DND-41 (cell line): Measurements from ENCODE around the gene MSI2.

Experiments
- ATAC-seq: fragments of 200-7000 bp; cut with Tn5 transposase; 3 replicates; pipeline ENCODE4 v1.9.1; 2021; ENCODE audit warnings: low read depth; ENCODE audit not compliant: insufficient read depth
- DNase-seq: peaks from one replicate; pipeline ENCODE4 v3.0.0-alpha.2; 2020
- H2AFZ ChIP-seq: 2 replicates; pipeline ENCODE4 v1.6.0; 2012; ENCODE audit warnings: low read depth, low read length
- H3K27ac ChIP-seq: 2 replicates; pipeline ENCODE4 v1.5.1; 2012; ENCODE audit warnings: low read length, inconsistent platforms
- H3K27me3 ChIP-seq: fragments of 200-600 bp; sonication (generic); 2 replicates; pipeline ENCODE4 v1.6.0; 2012; ENCODE audit warnings: low read length, mild to moderate bottlenecking, inconsistent platforms; ENCODE audit not compliant: insufficient read depth, poor library complexity
- H3K36me3 ChIP-seq: 2 replicates; pipeline ENCODE4 v1.5.1; 2012; ENCODE audit warnings: low read length, inconsistent platforms; ENCODE audit not compliant: insufficient read depth
- H3K4me1 ChIP-seq: 2 replicates; pipeline ENCODE4 v1.5.1; 2012; ENCODE audit warnings: mild to moderate bottlenecking, low read length; ENCODE audit not compliant: insufficient read depth
- H3K4me2 ChIP-seq: 2 replicates; pipeline ENCODE4 v1.6.0; 2012; ENCODE audit warnings: mild to moderate bottlenecking, moderate library complexity, low read length, inconsistent platforms; ENCODE audit not compliant: insufficient read depth
- H3K4me3 ChIP-seq, 2 experiments: fragments of 200-600 bp in 1 of 2; shearing (Covaris generic) in 1 of 2; 2 replicates each; pipeline ENCODE4 v1.5.1; 2012 to 2016; ENCODE audit warnings: inconsistent platforms in 2 of 2, low read length in 2 of 2, mild to moderate bottlenecking in 2 of 2, low read depth in 1 of 2, moderate library complexity in 1 of 2
- H3K79me2 ChIP-seq: 2 replicates; pipeline ENCODE4 v1.6.0; 2012; ENCODE audit warnings: low read length, inconsistent platforms; ENCODE audit not compliant: insufficient read depth
- H3K9ac ChIP-seq: 2 replicates; pipeline ENCODE4 v1.6.0; 2012; ENCODE audit warnings: low read depth, mild to moderate bottlenecking, inconsistent platforms, low read length, moderate library complexity
- H3K9me3 ChIP-seq: 2 replicates; pipeline ENCODE4 v1.5.1; 2012; ENCODE audit warnings: low read length, moderate library complexity, mild to moderate bottlenecking, inconsistent platforms; ENCODE audit not compliant: insufficient read depth, severe bottlenecking
- H4K20me1 ChIP-seq: 2 replicates; pipeline ENCODE4 v1.6.0; 2012; ENCODE audit warnings: low read length; ENCODE audit not compliant: insufficient read depth
- EZH2 ChIP-seq: IDR thresholded peaks from 3 replicates; pipeline ENCODE4 v1.6.1; 2012; ENCODE audit warnings: borderline replicate concordance, low read depth, mild to moderate bottlenecking, moderate library complexity, low read length, inconsistent platforms; ENCODE audit not compliant: severe bottlenecking
- TF ChIP-seq, protein P1 (sequence below): IDR thresholded peaks from 2 replicates; pipeline ENCODE4 v1.5.1; 2012; ENCODE audit warnings: borderline replicate concordance, low read length, moderate library complexity, mild to moderate bottlenecking; ENCODE audit not compliant: poor library complexity, severe bottlenecking; ENCODE audit errors: extremely low read depth

The MSI2 gene

DNA sequence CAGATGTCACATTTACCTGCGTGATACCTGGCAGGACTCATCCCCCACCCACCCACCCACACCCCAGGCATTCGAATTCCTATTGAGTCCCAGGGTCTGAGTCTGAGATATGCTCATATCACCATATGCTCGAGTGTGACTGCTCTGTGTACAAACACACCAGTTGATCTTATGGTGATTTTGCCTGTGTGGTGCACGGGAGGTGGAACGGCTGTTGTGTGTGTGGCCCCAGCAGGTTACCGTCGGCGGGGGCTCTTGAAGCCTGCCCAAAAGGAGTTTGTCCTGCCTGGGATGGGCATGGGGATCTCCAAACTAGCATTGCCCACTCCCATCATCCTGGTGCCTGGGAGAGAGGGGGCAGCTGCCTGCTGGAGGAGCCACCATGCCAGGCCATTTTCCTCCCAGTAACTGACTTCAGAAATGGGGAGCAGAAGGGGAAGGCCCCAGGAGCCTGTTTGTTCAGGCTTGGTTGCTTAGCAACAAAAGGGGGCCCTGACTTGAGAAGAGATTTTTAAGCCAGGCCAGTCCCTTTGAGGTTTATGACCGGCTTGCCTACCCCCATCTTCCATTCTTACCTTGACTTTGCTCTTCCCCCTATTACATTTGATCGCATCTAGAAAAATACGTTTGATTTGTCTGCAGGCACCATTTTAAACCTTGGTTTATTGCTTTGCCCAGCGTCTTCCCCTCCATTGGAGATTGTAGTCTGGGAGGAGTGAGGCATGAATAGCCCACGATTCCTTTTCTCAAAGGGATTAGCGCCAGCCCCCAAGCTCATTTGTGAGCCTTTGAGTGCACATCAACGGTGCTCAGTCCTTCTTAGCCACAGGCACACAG is 271.1 kb downstream of the MSI2 start:
- TF ChIP-seq, protein P1, sequence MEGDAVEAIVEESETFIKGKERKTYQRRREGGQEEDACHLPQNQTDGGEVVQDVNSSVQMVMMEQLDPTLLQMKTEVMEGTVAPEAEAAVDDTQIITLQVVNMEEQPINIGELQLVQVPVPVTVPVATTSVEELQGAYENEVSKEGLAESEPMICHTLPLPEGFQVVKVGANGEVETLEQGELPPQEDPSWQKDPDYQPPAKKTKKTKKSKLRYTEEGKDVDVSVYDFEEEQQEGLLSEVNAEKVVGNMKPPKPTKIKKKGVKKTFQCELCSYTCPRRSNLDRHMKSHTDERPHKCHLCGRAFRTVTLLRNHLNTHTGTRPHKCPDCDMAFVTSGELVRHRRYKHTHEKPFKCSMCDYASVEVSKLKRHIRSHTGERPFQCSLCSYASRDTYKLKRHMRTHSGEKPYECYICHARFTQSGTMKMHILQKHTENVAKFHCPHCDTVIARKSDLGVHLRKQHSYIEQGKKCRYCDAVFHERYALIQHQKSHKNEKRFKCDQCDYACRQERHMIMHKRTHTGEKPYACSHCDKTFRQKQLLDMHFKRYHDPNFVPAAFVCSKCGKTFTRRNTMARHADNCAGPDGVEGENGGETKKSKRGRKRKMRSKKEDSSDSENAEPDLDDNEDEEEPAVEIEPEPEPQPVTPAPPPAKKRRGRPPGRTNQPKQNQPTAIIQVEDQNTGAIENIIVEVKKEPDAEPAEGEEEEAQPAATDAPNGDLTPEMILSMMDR, result no peak
- TF ChIP-seq EZH2, result no peak
- Histone ChIP-seq H3K4me3 (no peak overlapping the region), H3K36me3 (peaks cover 86% of the 10 kb centered on the region), H3K9me3 (no peaks in the 10 kb centered on the region), H3K4me2 (no peak overlapping the region; the same call in 1 of the 2 replicates), H2AFZ (no peak overlapping the region), H3K4me1 (peaks cover 100% of the 10 kb centered on the region), H3K9ac (peak overlapping the region; percentile 56), H3K27ac (peak overlapping the region; percentile 92), H3K79me2 (peaks cover 100% of the 10 kb centered on the region), H4K20me1 (no peaks in the 10 kb centered on the region; the same call in 1 of the 2 replicates), H3K27me3 (no peaks in the 10 kb centered on the region)
- ATAC-seq (no peak), DNase-seq (no peak)

DNA sequence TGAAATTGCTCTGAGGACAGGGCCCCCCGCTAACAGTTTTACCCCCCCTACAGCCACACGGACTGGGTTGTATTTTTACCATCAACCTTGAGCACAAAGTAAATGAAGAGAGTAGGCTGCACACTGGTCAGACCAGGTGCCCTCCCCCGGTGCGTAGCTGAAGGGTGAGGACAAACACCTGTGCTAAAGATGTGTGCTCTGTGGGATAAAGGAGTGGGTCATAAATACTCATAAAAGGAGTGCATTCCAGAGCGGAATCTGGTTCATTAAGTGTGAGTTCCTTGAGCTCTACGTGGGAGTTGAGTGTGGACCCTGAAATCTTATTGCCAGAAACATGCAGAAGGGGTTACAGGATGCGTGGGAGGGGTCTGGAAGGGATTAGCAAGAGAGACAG is 271.7 kb downstream of the MSI2 start:
- Histone ChIP-seq H3K4me2 (no peak overlapping the region; the same call in 1 of the 2 replicates), H3K36me3 (peaks cover 88% of the 10 kb centered on the region), H4K20me1 (no peaks in the 10 kb centered on the region), H3K9ac (peak overlapping the region; percentile 11; the same call in 1 of the 2 replicates), H3K27ac (peak overlapping the region; percentile 92), H3K79me2 (peaks cover 100% of the 10 kb centered on the region), H3K4me1 (peaks cover 100% of the 10 kb centered on the region), H2AFZ (no peak overlapping the region), H3K4me3 (no peak overlapping the region), H3K27me3 (no peaks in the 10 kb centered on the region), H3K9me3 (no peaks in the 10 kb centered on the region)
- TF ChIP-seq, protein P1, result no peak
- no peak for TF ChIP-seq EZH2
- ATAC-seq (no peak), DNase-seq (no peak)

DNA sequence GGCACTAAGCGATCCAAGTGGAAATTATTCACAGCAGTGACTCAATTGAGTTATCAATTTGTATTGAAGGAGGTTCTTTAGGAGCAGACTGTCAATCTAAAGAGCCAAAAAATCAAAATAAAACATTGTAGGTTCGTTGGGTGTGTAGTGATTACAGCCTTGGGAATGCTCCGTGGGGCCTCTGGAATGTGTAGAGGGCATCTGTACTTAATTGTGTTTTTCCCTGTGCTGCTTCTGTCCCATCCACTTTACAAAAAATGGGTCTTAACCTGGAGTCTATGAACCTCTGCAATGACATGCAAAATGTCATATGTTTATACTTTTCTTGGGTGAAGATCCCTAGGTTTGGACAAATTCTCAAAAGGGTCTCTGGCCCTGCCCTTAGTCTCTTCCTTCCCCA is 273.7 kb downstream of the MSI2 start:
- Histone ChIP-seq H4K20me1 (no peaks in the 10 kb centered on the region), H2AFZ (no peak overlapping the region), H3K36me3 (peaks cover 93% of the 10 kb centered on the region), H3K9ac (peak overlapping the region; percentile 39), H3K79me2 (peaks cover 99% of the 10 kb centered on the region), H3K4me2 (no peak overlapping the region), H3K4me3 (no peak overlapping the region), H3K9me3 (no peaks in the 10 kb centered on the region), H3K27ac (peak overlapping the region; percentile 92), H3K4me1 (peaks cover 100% of the 10 kb centered on the region), H3K27me3 (no peaks in the 10 kb centered on the region)
- no peak for ATAC-seq
- no peak for TF ChIP-seq EZH2
- TF ChIP-seq, protein P1, result no peak
- no peak for DNase-seq
